ENCODE results near the gene ISM2. TPM values are rescaled to one million over a fixed set of nuclear protein-coding genes. Genes with fewer than 3 reads are reported as not detected.
A peak's percentile ranks its signal among the peaks of the same experiment; 100 is the strongest.

The ISM2 gene
- total RNA-seq, 1 experiment from 2014 or later, result 13.3 TPM

DNA sequence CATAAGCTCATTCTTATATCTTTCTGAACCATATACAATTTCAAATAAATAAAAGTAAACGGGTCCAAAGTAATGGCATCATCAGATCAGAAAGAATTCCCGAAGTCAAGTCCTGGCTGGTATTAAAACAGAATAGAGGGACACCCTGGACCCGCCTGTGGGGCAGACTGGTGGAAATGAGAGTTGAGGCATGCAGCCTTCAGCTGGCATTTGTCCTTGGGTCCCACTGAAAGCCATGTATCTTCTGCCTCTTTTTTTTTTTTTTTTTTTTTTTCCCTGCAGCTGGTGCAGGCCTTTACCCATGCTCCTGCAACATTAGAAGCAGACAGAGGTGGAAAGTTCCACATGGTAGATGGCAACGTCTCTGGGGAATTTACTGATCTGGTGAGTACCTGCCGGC is 30.8 kb downstream of the ISM2 start:
- TF ChIP-seq, protein P1, sequence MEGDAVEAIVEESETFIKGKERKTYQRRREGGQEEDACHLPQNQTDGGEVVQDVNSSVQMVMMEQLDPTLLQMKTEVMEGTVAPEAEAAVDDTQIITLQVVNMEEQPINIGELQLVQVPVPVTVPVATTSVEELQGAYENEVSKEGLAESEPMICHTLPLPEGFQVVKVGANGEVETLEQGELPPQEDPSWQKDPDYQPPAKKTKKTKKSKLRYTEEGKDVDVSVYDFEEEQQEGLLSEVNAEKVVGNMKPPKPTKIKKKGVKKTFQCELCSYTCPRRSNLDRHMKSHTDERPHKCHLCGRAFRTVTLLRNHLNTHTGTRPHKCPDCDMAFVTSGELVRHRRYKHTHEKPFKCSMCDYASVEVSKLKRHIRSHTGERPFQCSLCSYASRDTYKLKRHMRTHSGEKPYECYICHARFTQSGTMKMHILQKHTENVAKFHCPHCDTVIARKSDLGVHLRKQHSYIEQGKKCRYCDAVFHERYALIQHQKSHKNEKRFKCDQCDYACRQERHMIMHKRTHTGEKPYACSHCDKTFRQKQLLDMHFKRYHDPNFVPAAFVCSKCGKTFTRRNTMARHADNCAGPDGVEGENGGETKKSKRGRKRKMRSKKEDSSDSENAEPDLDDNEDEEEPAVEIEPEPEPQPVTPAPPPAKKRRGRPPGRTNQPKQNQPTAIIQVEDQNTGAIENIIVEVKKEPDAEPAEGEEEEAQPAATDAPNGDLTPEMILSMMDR (IDR thresholded peaks at IDR 0.05; ENCODE audit: insufficient read depth in 1 of 2, low read depth in 1 of 2, low read length in 1 of 2, severe bottlenecking in 1 of 2, unreplicated experiment in 1 of 2), result no peak
- Histone ChIP-seq H3K36me3 (ENCODE audit: control insufficient read depth, insufficient read depth, low read length) (0 out of 2 replicates have a peak, but pooled peaks cover under 1% of the 10 kb centered on the region), H3K4me3 (ENCODE audit: low read depth, low read length) (no peak overlapping the region), H3K27me3 (replicated peaks; ENCODE audit: control insufficient read depth, insufficient read depth, low read length) (no peaks in the 10 kb centered on the region), H3K4me1 (no peaks in the 10 kb centered on the region), H3K9me3 (no peaks in the 10 kb centered on the region)
- DNase-seq, result no peak
- ChIA-PET CTCF (interaction anchor here (0.6 to 0.7 kb wide), 2 partner anchors 204 to 683 kb away, joined by 5 read pairs; no protein-coding TSS in a partner anchor), POLR2A (interaction anchor here (0.6 kb wide), 1 partner anchor 9 kb away, joined by 8 read pairs; no protein-coding TSS in a partner anchor)
- Mint-ChIP-seq H3K4me3 (ENCODE audit: unreplicated experiment) (no peak overlapping the region), H3K4me1 (ENCODE audit: low read depth, unreplicated experiment) (no peaks in the 10 kb centered on the region), H3K36me3 (ENCODE audit: insufficient read depth, unreplicated experiment) (peaks cover 65% of the 10 kb centered on the region), H3K27me3 (ENCODE audit: insufficient read depth, unreplicated experiment) (no peaks in the 10 kb centered on the region), H3K9me3 (ENCODE audit: unreplicated experiment) (no peaks in the 10 kb centered on the region), H3K27ac (ENCODE audit: unreplicated experiment) (no peak overlapping the region)
- intact Hi-C loops (cut with micrococcal nuclease; ENCODE audit: unreplicated experiment), result no loop called here
- BruUV-seq (replicated peaks), result no TSS peak

DNA sequence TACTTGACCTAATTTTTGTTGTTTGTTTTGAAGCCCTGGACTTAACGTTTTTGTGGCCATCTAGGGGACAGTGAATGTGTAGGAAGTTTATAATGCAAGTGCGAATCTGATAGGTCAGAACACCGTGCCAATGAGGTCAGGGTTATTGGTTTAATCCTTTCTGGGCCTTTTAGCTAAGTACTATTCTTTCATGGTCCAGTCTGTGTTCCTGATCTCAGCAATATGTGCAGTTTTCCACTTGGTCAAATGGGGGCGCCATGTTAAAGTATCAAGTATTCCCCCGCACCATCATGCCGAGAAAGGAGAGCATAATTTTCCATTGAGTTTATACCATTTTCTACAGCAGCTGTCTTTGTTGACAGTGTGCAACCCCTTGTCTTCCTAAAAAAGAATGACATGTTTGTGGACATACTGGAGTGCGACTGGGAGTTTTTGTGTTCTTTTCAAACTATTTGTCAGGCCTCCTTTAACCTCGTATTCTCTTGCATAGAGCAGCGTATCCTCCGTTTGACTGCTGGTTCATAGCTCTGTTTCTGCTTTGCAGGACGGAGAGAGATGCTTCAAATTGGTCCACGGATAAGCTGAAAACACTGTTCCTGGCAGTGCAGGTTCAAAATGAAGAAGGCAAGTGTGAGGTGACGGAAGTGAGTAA is 39.4 kb downstream of the ISM2 start:
- peaks cover 10% of the 10 kb centered on the region for H3K4me1 Mint-ChIP-seq (ENCODE audit: low read depth, unreplicated experiment)
- Histone ChIP-seq H3K4me3 (ENCODE audit: low read depth, low read length) (peak overlapping the region; percentile 98), H3K9me3 (no peaks in the 10 kb centered on the region), H3K4me1 (0 out of 2 replicates have a peak, but pooled peaks cover 3% of the 10 kb centered on the region), H3K36me3 (ENCODE audit: control insufficient read depth, insufficient read depth, low read length) (0 out of 2 replicates have a peak, but pooled peaks cover 1% of the 10 kb centered on the region), H3K27me3 (replicated peaks; ENCODE audit: control insufficient read depth, insufficient read depth, low read length) (no peaks in the 10 kb centered on the region)
- peak in 1 of 2 experiments; percentile 66 for DNase-seq
- ChIA-PET CTCF (interaction anchor here (0.6 to 1.8 kb wide), 7 partner anchors 10 to 146 kb away, joined by 3 to 7 read pairs (median 5); partner anchors contain the start of genes GSTZ1, ISM2, SAMD15 and TMED8), POLR2A (interaction anchor here (0.6 to 1.1 kb wide), 2 partner anchors 9 to 19 kb away, joined by 3 to 8 read pairs; no protein-coding TSS in a partner anchor)
- intact Hi-C loops (cut with micrococcal nuclease; ENCODE audit: unreplicated experiment), result loop anchor here (1.0 to 5.0 kb wide), 3 partner anchors 92 to 158 kb away; partner anchors contain the start of genes GSTZ1, POMT2 and SPTLC2
- peak overlapping the region; percentile 98 for H3K4me3 Mint-ChIP-seq (ENCODE audit: unreplicated experiment)
- peaks cover 67% of the 10 kb centered on the region for H3K36me3 Mint-ChIP-seq (ENCODE audit: insufficient read depth, unreplicated experiment)
- TF ChIP-seq, protein P1 (IDR thresholded peaks at IDR 0.05; ENCODE audit: insufficient read depth in 1 of 2, low read depth in 1 of 2, low read length in 1 of 2, severe bottlenecking in 1 of 2, unreplicated experiment in 1 of 2), result peak; percentile 44 to 71
- H3K27ac Mint-ChIP-seq (ENCODE audit: unreplicated experiment), result peak overlapping the region; percentile 35
- H3K27me3 Mint-ChIP-seq (ENCODE audit: insufficient read depth, unreplicated experiment), result no peaks in the 10 kb centered on the region
- no peaks in the 10 kb centered on the region for H3K9me3 Mint-ChIP-seq (ENCODE audit: unreplicated experiment)
- no TSS peak for BruUV-seq (replicated peaks)

DNA sequence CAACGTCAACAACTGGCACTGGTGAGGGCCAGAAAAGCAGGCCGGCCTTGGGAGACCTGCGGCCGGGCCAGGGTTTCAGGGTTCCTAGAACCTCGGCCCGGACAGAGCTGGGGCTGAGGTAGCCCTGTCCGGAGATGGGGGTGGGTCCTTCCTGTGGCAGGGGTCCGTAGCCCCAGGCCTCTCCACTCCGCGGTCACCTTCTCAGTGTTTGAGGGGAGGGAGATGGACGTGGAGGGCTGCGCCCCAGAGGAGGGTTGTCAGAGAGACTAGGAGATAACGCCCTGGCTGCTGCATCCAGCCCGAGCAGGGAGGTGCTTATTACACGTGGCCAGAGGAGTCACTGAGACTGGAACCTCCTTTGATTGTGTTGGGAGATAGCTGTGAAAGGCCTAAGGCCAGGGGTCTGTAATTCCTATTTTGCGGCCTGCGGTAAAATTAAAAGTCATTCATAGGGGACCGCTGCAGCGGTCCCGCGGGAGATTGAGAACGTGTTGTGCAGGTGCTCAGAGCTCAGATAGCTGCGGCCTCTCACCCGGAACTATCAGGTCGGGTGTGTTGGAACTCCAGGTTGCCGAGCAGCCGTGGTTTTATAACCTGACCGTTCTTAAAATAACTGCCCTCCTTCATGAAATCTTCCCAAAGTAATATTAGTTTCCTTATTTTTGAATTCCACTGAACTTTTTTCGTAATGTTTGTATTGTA is 40.2 kb downstream of the ISM2 start:
- Mint-ChIP-seq H3K27me3 (ENCODE audit: insufficient read depth, unreplicated experiment) (no peaks in the 10 kb centered on the region), H3K36me3 (ENCODE audit: insufficient read depth, unreplicated experiment) (peaks cover 60% of the 10 kb centered on the region), H3K9me3 (ENCODE audit: unreplicated experiment) (no peaks in the 10 kb centered on the region), H3K4me3 (ENCODE audit: unreplicated experiment) (peak overlapping the region; percentile 98), H3K27ac (ENCODE audit: unreplicated experiment) (peak overlapping the region; percentile 99), H3K4me1 (ENCODE audit: low read depth, unreplicated experiment) (peaks cover 10% of the 10 kb centered on the region)
- peak; percentile 42 to 53 for DNase-seq
- Histone ChIP-seq H3K36me3 (ENCODE audit: control insufficient read depth, insufficient read depth, low read length) (0 out of 2 replicates have a peak, but pooled peaks cover 1% of the 10 kb centered on the region), H3K4me3 (ENCODE audit: low read depth, low read length) (peak overlapping the region; percentile 98), H3K9me3 (no peaks in the 10 kb centered on the region), H3K4me1 (0 out of 2 replicates have a peak, but pooled peaks cover 3% of the 10 kb centered on the region), H3K27me3 (replicated peaks; ENCODE audit: control insufficient read depth, insufficient read depth, low read length) (no peaks in the 10 kb centered on the region)
- TSS peak; percentile 37 for BruUV-seq (replicated peaks)
- ChIA-PET POLR2A (interaction anchor here (0.6 to 1.1 kb wide), 2 partner anchors 10 to 20 kb away, joined by 3 to 8 read pairs; no protein-coding TSS in a partner anchor), CTCF (interaction anchor here (0.6 to 1.8 kb wide), 7 partner anchors 9 to 147 kb away, joined by 3 to 7 read pairs (median 5); partner anchors contain the start of genes GSTZ1, ISM2, SAMD15 and TMED8)
- TF ChIP-seq, protein P1 (IDR thresholded peaks at IDR 0.05; ENCODE audit: insufficient read depth in 1 of 2, low read depth in 1 of 2, low read length in 1 of 2, severe bottlenecking in 1 of 2, unreplicated experiment in 1 of 2), result no peak
- intact Hi-C loops (cut with micrococcal nuclease; ENCODE audit: unreplicated experiment), result loop anchor here (5.0 kb wide), 2 partner anchors 136 to 159 kb away; partner anchors contain the start of genes GSTZ1, POMT2 and SPTLC2

Measured in Caco-2 (cell line).